Coronary artery (tissue), 2 donors: ENCODE results near the gene RAB34.
"Not testable (repeated sequence)": the region's sequence is repeated elsewhere in the genome, so short reads cannot be mapped to it uniquely, and the experiment has no call there.

Experiments
- DNase-seq: peaks from one replicate; pipeline ENCODE4 v3.0.0-alpha.2; 2017; ENCODE audit warnings: low spot score
- H3K27ac ChIP-seq, 2 donors: fragments of 200-600 bp; sonication (generic); one replicate each; pipeline ENCODE4 v1.5.1; 2016 to 2019
- H3K4me3 ChIP-seq: fragments of 200-600 bp; sonication (generic); 2 replicates; pipeline ENCODE4 v1.5.1; 2016; ENCODE audit warnings: mild to moderate bottlenecking, moderate library complexity
- TF ChIP-seq, protein P1 (sequence below): fragments of 200-600 bp; sonication (generic); IDR thresholded peaks from one replicate; pipeline ENCODE4 v1.5.1; 2019; ENCODE audit warnings: antibody characterized with exemption

RAB34 gene

DNA sequence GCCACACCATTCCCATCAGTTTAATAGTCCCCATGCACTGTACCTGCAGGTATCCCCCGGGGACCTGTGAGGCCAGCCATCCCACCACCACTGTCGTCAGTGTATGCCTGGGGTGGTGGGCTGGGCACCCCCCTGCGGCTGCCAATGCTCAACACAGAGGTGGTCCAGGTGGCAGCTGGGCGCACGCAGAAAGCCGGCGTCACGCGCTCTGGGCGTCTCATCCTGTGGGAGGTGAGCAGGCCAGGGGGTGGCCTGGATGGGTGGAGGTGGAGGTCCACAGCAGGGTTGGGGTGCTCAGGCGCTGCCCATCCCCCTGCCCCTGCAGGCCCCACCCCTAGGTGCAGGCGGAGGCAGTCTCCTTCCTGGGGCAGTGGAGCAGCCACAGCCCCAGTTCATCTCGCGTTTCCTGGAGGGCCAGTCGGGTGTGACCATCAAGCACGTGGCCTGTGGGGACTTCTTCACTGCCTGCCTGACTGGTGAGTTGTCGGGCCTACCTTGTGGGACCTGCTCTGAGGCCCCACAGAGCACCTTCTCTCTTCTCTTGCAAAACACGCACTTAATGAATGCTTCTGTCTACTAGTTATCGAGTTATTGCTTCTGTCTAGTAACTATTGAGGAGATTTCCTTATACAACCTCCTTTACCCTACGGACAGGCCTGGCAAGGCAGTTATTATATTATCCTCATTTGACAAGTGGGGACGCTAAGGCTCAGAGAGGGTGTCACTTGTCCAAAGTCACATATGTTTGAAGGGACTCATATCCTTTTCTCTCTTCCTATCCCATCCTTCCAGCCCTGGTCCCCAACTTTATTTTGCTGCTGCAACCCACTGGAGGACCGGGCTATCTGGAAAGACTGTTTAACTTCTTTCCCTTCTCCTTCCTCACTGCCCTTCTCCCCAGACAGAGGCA, 20.4 kb upstream of the RAB34 start:
- no peak for DNase-seq
- Histone ChIP-seq H3K27ac (no peak overlapping the region), H3K4me3 (no peak overlapping the region)
- TF ChIP-seq, protein P1, sequence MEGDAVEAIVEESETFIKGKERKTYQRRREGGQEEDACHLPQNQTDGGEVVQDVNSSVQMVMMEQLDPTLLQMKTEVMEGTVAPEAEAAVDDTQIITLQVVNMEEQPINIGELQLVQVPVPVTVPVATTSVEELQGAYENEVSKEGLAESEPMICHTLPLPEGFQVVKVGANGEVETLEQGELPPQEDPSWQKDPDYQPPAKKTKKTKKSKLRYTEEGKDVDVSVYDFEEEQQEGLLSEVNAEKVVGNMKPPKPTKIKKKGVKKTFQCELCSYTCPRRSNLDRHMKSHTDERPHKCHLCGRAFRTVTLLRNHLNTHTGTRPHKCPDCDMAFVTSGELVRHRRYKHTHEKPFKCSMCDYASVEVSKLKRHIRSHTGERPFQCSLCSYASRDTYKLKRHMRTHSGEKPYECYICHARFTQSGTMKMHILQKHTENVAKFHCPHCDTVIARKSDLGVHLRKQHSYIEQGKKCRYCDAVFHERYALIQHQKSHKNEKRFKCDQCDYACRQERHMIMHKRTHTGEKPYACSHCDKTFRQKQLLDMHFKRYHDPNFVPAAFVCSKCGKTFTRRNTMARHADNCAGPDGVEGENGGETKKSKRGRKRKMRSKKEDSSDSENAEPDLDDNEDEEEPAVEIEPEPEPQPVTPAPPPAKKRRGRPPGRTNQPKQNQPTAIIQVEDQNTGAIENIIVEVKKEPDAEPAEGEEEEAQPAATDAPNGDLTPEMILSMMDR = no peak

DNA sequence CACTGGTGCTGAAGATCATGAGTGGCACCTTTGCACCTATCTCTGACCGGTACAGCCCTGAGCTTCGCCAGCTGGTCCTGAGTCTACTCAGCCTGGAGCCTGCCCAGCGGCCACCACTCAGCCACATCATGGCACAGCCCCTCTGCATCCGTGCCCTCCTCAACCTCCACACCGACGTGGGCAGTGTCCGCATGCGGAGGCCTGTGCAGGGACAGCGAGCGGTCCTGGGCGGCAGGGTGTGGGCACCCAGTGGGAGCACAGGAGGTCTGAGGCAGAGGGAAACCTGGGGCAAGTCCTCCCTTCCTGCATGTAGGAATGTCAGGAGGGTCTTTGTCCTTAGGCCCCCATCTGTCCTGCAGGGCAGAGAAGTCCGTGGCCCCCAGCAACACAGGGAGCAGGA, 19.6 kb upstream of the RAB34 start:
- H3K27ac ChIP-seq = no peak overlapping the region
- no peak for DNase-seq
- TF ChIP-seq, protein P1 = no peak
- H3K4me3 ChIP-seq = no peak overlapping the region

DNA sequence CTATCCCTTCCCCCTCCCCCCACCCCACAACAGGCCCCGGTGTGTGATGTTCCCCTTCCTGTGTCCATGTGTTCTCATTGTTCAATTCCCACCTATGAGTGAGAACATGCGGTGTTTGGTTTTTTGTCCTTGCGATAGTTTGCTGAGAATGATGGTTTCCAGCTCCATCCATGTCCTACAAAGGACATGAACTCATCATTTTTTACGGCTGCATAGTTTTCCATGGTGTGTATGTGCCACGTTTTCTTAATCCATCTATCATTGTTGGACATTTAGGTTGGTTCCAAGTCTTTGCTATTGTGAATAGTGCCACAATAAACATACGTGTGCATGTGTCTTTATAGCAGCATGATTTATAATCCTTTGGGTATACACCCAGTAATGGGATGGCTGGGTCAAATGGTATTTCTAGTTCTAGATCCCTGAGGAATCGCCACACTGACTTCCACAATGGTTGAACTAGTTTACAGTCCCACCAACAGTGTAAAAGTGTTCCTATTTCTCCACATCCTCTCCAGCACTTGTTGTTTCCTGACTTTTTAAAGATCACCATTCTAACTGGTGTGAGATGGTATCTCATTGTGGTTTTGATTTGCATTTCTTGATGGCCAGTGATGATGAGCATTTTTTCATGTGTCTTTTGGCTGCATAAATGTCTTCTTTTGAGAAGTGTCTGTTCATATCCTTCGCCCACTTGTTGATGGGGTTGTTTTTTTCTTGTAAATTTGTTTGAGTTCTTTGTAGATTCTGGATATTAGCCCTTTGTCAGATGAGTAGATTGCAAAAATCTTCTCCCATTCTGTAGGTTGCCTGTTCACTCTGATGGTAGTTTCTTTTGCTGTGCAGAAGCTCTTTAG, 18.5 kb upstream of the RAB34 start:
- H3K27ac ChIP-seq, H3K4me3 ChIP-seq, DNase-seq: not testable (repeated sequence)

DNA sequence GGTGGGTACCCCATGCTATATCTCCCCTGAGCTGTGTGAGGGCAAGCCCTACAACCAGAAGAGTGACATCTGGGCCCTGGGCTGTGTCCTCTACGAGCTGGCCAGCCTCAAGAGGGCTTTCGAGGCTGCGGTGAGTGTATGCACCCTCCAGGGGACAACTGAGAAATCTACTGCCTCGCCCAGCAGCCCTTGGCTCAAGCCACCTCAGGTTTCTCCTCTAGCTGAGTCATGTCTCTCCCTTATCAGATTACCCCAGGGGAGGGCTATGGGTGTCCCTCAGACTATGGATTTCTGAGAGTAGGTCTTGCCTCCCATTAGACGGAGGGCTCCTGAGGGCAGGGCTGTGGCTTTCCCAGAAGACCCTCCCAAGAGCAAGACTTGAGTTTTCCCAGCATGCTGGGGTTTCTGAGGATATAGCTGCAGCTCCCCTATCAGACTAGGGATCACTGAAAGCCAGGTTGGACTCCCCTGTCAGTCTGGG, 17.6 kb upstream of the RAB34 start:
- TF ChIP-seq, protein P1 = no peak
- Histone ChIP-seq H3K27ac (no peak overlapping the region), H3K4me3 (no peak overlapping the region)
- DNase-seq = no peak

DNA sequence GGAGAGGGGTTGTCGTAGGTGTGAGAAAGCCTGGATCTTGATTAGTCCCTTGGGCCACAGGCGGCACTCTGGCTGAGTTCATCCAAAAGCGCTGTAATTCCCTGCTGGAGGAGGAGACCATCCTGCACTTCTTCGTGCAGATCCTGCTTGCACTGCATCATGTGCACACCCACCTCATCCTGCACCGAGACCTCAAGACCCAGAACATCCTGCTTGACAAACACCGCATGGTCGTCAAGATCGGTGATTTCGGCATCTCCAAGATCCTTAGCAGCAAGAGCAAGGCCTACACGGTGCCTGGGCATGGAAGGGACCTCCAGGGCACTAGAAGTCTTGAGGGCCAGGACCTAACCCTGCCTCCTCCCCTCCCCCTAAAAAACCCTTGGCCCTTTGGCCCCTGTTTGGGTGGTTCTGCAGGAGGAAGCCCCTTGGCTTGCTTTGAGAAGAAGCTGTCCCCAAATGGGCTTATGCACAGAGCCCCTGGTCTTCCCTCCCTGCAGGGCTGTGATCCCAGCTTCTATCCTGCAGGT, 17.1 kb upstream of the RAB34 start:
- Histone ChIP-seq H3K4me3 (no peak overlapping the region), H3K27ac (no peak overlapping the region)
- TF ChIP-seq, protein P1 = no peak
- no peak for DNase-seq

DNA sequence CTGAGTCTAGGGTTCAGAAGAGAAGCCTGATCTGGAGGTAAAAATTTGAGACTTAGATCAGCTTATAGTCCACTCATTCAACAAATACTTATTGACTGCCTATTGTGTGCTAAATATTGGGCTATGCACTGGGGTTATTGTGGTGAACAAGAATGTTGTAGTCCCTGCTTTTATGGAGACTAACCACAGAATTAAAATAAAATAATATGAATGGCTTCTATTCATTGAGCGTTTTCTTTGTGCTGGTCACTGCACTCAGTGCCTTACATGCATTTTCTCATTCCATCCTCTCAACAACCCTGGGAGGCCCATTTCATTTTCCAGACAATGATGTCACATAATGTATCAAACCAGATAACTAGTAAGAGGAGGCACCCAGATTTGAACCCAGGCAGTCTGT, 15.7 kb upstream of the RAB34 start:
- no peak overlapping the region for H3K27ac ChIP-seq
- no peak for DNase-seq
- no peak overlapping the region for H3K4me3 ChIP-seq
- TF ChIP-seq, protein P1 = no peak

DNA sequence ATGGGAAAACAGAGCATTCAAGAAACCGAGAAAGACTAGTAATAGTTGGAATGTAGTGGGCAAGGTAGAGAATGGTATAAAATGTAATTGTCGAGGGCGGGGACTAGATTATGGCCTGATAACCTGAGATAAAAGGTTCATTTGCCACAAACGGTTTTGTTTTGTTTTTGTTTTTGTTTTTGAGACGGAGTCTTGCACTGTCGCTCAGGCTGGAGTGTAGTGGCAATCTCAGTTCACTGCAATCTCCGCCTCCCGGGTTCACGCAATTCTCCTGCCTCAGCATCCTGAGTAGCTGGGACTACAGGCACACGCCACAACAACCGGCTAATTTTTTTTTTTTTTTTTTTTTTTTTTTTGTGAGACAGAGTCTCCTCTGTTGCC, 12.3 kb upstream of the RAB34 start:
- TF ChIP-seq, protein P1 = no peak
- Histone ChIP-seq H3K27ac (no peak overlapping the region), H3K4me3 (no peak overlapping the region)
- DNase-seq = no peak
